Small intestine (tissue), 7 donors: ENCODE data around the gene TRIM41. TPM values are rescaled to one million over a fixed set of nuclear protein-coding genes. Genes with fewer than 3 reads are reported as not detected.
"Not testable (repeated sequence)": the region's sequence is repeated elsewhere in the genome, so short reads cannot be mapped to it uniquely, and the experiment has no call there.

ENCODE experiments used
- DNase-seq, 2 donors: peaks; one replicate each; pipeline versions ENCODE4 v3.0.0 to v3.0.0-alpha.2; 2013
- FAIRE-seq: peaks from 2 replicates; lab custom pipeline; 2012; peaks lifted over from hg19 to GRCh38; lab: Jason Lieb, UNC
- H3K27ac ChIP-seq, 3 donors: one replicate each; pipeline ENCODE4 v1.5.1; 2013; ENCODE audit warnings: low read length in 2 of 3, mild to moderate bottlenecking in 2 of 3, control low read depth in 1 of 3, inconsistent platforms in 1 of 3, low read depth in 1 of 3, moderate library complexity in 1 of 3
- H3K27me3 ChIP-seq, 3 donors: one replicate each; pipeline ENCODE4 v1.6.1; 2013; ENCODE audit warnings: low read length in 3 of 3, inconsistent platforms in 1 of 3; ENCODE audit not compliant: control insufficient read depth in 3 of 3, insufficient read depth in 3 of 3
- H3K36me3 ChIP-seq, 3 donors: one replicate each; pipeline ENCODE4 v1.6.1; 2013; ENCODE audit warnings: low read length in 3 of 3, inconsistent platforms in 1 of 3, low read depth in 1 of 3, mild to moderate bottlenecking in 1 of 3, moderate library complexity in 1 of 3; ENCODE audit not compliant: control insufficient read depth in 3 of 3, insufficient read depth in 2 of 3
- H3K4me1 ChIP-seq, 3 donors: one replicate each; pipeline ENCODE4 v1.6.1; 2013; ENCODE audit warnings: low read length in 2 of 3, inconsistent platforms in 1 of 3, low read depth in 1 of 3, mild to moderate bottlenecking in 1 of 3, moderate library complexity in 1 of 3; ENCODE audit not compliant: control insufficient read depth in 3 of 3, insufficient read depth in 2 of 3
- H3K4me3 ChIP-seq, 3 donors: one replicate each; pipeline ENCODE4 v1.5.1; 2013; ENCODE audit warnings: low read length in 3 of 3, control low read depth in 1 of 3, inconsistent platforms in 1 of 3, low read depth in 1 of 3, mild to moderate bottlenecking in 1 of 3, moderate library complexity in 1 of 3
- H3K9me3 ChIP-seq, 2 donors: one replicate each; pipeline ENCODE4 v1.6.1; 2013; ENCODE audit warnings: low read depth in 1 of 2, low read length in 1 of 2; ENCODE audit not compliant: control insufficient read depth in 2 of 2, insufficient read depth in 1 of 2
- WGBS, 3 donors: extraction: QIAGEN DNeasy Blood & Tissue Kit; methylation state at CpG; one replicate each; pipeline ENCODE4 v1.1.7; 2013; 5-methylcytosine and 5-hydroxymethylcytosine counted together
- polyA plus RNA-seq, 4 donors: library from polyadenylated mRNA; stranded (reverse) in 3 of 4; unstranded in 1 of 4; fragments of 200-250 nt in 3 of 4; fragments of 120-200 nt in 1 of 4; gene quantifications; one replicate each; pipeline versions ENCODE4 v1.2.1 to v1.2.3, GENCODE V29; 2013
- donor health status: healthy with polysubstance abuse.
- donor health status: control.
- donor health status: control.
- donor health status: Bipolar disorder and iron deficiency.
- donor health status: healthy.

TRIM41 gene
- polyA plus RNA-seq, 4 donors = 19.2 to 25.0 (median 21.6) TPM

- Histone ChIP-seq H3K4me1 (no peaks in the 10 kb centered on the region), H3K4me3 (no peak overlapping the region), H3K36me3 (no peaks in the 10 kb centered on the region), H3K9me3 (no peaks in the 10 kb centered on the region), H3K27ac (no peak overlapping the region), H3K27me3 (no peaks in the 10 kb centered on the region)
- no peak for DNase-seq
- WGBS, 3 donors = 86 to 93% (median 90%) methylated on average over 16 to 18 of the region's 18 CpGs
- no peak for FAIRE-seq
Observed at GRCh38 chr5:181281984-181282316, 58.9 kb downstream of the TRIM41 start.

- DNase-seq, H3K27me3 ChIP-seq: not testable (repeated sequence)
Observed at GRCh38 chr5:181282415-181282814, 59.3 kb downstream of the TRIM41 start.

GRCh38 chr5:181282874-181283273 lies 59.8 kb downstream of the TRIM41 start:
- WGBS, 3 donors = 81 to 92% (median 86%) methylated on average over 7 of the region's 7 CpGs
- no peak for FAIRE-seq
- H3K4me1 ChIP-seq = no peaks in the 10 kb centered on the region

More at GRCh38 chr5:181282415-181282814, 59.3 kb downstream of the TRIM41 start:
- H3K27ac ChIP-seq, H3K4me3 ChIP-seq, H3K36me3 ChIP-seq, H3K9me3 ChIP-seq, FAIRE-seq, H3K4me1 ChIP-seq: not testable (repeated sequence)
- 82 to 87% (median 84%) methylated on average over 14 to 16 of the region's 16 CpGs for WGBS, 3 donors

GRCh38 chr5:181283347-181283746 lies 60.3 kb downstream of the TRIM41 start:
- H3K4me3 ChIP-seq = no peak overlapping the region
- FAIRE-seq (no peak), DNase-seq (no peak)
- no peak overlapping the region for H3K27ac ChIP-seq
- no peaks in the 10 kb centered on the region for H3K4me1 ChIP-seq
- H3K36me3 ChIP-seq = no peaks in the 10 kb centered on the region
- WGBS, 3 donors = 83 to 93% (median 84%) methylated on average over 11 to 13 of the region's 13 CpGs
- no peaks in the 10 kb centered on the region for H3K9me3 ChIP-seq
- H3K27me3 ChIP-seq = no peaks in the 10 kb centered on the region

More at GRCh38 chr5:181282874-181283273, 59.8 kb downstream of the TRIM41 start:
- H3K4me3 ChIP-seq = no peak overlapping the region
- H3K27ac ChIP-seq = no peak overlapping the region
- H3K36me3 ChIP-seq = no peaks in the 10 kb centered on the region
- H3K27me3 ChIP-seq = no peaks in the 10 kb centered on the region
- H3K9me3 ChIP-seq = no peaks in the 10 kb centered on the region
- no peak for DNase-seq

- H3K4me1 ChIP-seq, H3K4me3 ChIP-seq, H3K27me3 ChIP-seq, FAIRE-seq, H3K27ac ChIP-seq, DNase-seq, H3K36me3 ChIP-seq, H3K9me3 ChIP-seq: not testable (repeated sequence)
- 60 to 74% (median 69%) methylated on average over 5 of the region's 6 CpGs for WGBS, 3 donors
Observed at GRCh38 chr5:181283841-181284755, 61.0 kb downstream of the TRIM41 start.

Other genes with a start within 250 kb of the TRIM41 start
- gene BTNL3, start 234.4 kb upstream of the TRIM41 start, polyA plus RNA-seq = 100 to 1,000 TPM in 2 of 4 donors, 10 to 100 TPM in 2; 35.6 to 162 (median 102) TPM
- 1 to 10 TPM in 2 of 4 donors, under 1 TPM in 2; 0.27 to 6.5 (median 2.7) TPM for gene BTNL9, start 183.0 kb upstream of the TRIM41 start, polyA plus RNA-seq
- gene OR2V1, start 92.1 kb upstream of the TRIM41 start, polyA plus RNA-seq = not detected
- gene OR2V2, start 75.7 kb upstream of the TRIM41 start, polyA plus RNA-seq = not detected
- gene TRIM7, start 18.1 kb upstream of the TRIM41 start, polyA plus RNA-seq = 1 to 10 TPM in 1 of 4 donors, under 1 TPM in 2, not detected in 1; 0.22 to 2.1 (median 0.89) TPM
- 1,000 to 10,000 TPM; 1,482 to 3,503 (median 2,448) TPM for gene RACK1, start 20.6 kb downstream of the TRIM41 start, polyA plus RNA-seq
- gene TRIM52, start 37.9 kb downstream of the TRIM41 start, polyA plus RNA-seq = 10 to 100 TPM in 1 of 4 donors, 1 to 10 TPM in 3; 2.4 to 29.7 (median 7.2) TPM
- under 1 TPM in 1 of 4 donors, not detected in 3; 0.09 TPM for gene OR4F3, start 144.0 kb downstream of the TRIM41 start, polyA plus RNA-seq